Measurements from ENCODE around the gene SAMD15. TPM values are rescaled to one million over a fixed set of nuclear protein-coding genes. Genes with fewer than 3 reads are reported as not detected.

SAMD15 gene
- total RNA-seq, 1 donor from 2014 or later, result 0.08 TPM

Other genes starting within 250 kb of the SAMD15 start
- not detected for gene ZDHHC22, start 235.6 kb upstream of the SAMD15 start, total RNA-seq
- 0.35 TPM for gene TMEM63C, start 195.6 kb upstream of the SAMD15 start, total RNA-seq
- gene NGB, start 106.2 kb upstream of the SAMD15 start, total RNA-seq, result not detected
- 15.7 TPM for gene POMT2, start 56.5 kb upstream of the SAMD15 start, total RNA-seq
- 121 TPM for gene GSTZ1, start 56.3 kb upstream of the SAMD15 start, total RNA-seq
- 2.4 TPM for gene TMED8, start 285 bp upstream of the SAMD15 start, total RNA-seq
- 0.33 TPM for gene NOXRED1, start 46.1 kb downstream of the SAMD15 start, total RNA-seq
- 8.2 TPM for gene VIPAS39, start 80.2 kb downstream of the SAMD15 start, total RNA-seq
- 45.7 TPM for gene AHSA1, start 80.7 kb downstream of the SAMD15 start, total RNA-seq
- not detected for gene ISM2, start 121.4 kb downstream of the SAMD15 start, total RNA-seq
- gene SPTLC2, start 239.3 kb downstream of the SAMD15 start, total RNA-seq, result 8.7 TPM

Measured in left lobe of liver (tissue), 1 donor.